Measurements from ENCODE around the gene RAPGEF1. TPM values are rescaled to one million over a fixed set of nuclear protein-coding genes. Genes with fewer than 3 reads are reported as not detected.
A peak's percentile ranks its signal among the peaks of the same experiment; 100 is the strongest.
"Not testable (repeated sequence)": the region's sequence is repeated elsewhere in the genome, so short reads cannot be mapped to it uniquely, and the experiment has no call there.

RAPGEF1 gene
- total RNA-seq, 2 donors from 2014 or later, result 170 to 175 TPM

- no peaks in the 10 kb centered on the region for H3K9me3 Mint-ChIP-seq
- peak overlapping the region in 1 of 2 donors; percentile 37 for H3K4me3 Mint-ChIP-seq
- no peak for DNase-seq
- peak overlapping the region; percentile 78 for H3K27ac Mint-ChIP-seq
- peaks cover 6 to 10% of the 10 kb centered on the region in 2 donors for H3K36me3 Mint-ChIP-seq (ENCODE audit: insufficient read depth in 2 of 2)
- peaks cover 93% of the 10 kb centered on the region for H3K4me1 Mint-ChIP-seq (ENCODE audit: low read depth)
- no peak for ATAC-seq (replicated peaks in 1 of 2)
- H3K27me3 Mint-ChIP-seq (ENCODE audit: low read depth), result no peaks in the 10 kb centered on the region
These were observed 79.1 kb downstream of the RAPGEF1 start for GRCh38 chr9:131660466-131661405.

- peaks cover 92% of the 10 kb centered on the region for H3K4me1 Mint-ChIP-seq (ENCODE audit: low read depth)
- DNase-seq (peak; percentile 67 to 71), ATAC-seq (replicated peaks in 1 of 2) (peak; percentile 73 to 80)
- H3K4me3 Mint-ChIP-seq, result peak overlapping the region; percentile 73 to 80
- peak overlapping the region; percentile 96 for H3K27ac Mint-ChIP-seq
- no peaks in the 10 kb centered on the region for H3K9me3 Mint-ChIP-seq
- H3K27me3 Mint-ChIP-seq (ENCODE audit: low read depth), result no peaks in the 10 kb centered on the region
- H3K36me3 Mint-ChIP-seq (ENCODE audit: insufficient read depth in 2 of 2), result peaks cover 6 to 10% of the 10 kb centered on the region in 2 donors
These were observed 81.3 kb downstream of the RAPGEF1 start for GRCh38 chr9:131658377-131659129.

- Mint-ChIP-seq H3K27me3 (ENCODE audit: low read depth) (no peaks in the 10 kb centered on the region), H3K9me3 (no peaks in the 10 kb centered on the region), H3K36me3 (ENCODE audit: insufficient read depth in 2 of 2) (peaks cover 5 to 6% of the 10 kb centered on the region in 2 donors), H3K4me3 (peak overlapping the region; percentile 73 to 80), H3K27ac (peak overlapping the region; percentile 96), H3K4me1 (ENCODE audit: low read depth) (peaks cover 93% of the 10 kb centered on the region)
- DNase-seq, result no peak
- ATAC-seq (replicated peaks in 1 of 2), result no peak
These were observed 81.9 kb downstream of the RAPGEF1 start for GRCh38 chr9:131657940-131658339.

- Mint-ChIP-seq H3K27ac (peak overlapping the region; percentile 96), H3K36me3 (ENCODE audit: insufficient read depth in 2 of 2) (peaks cover 5 to 6% of the 10 kb centered on the region in 2 donors), H3K4me3 (peak overlapping the region; percentile 73 to 81), H3K9me3 (no peaks in the 10 kb centered on the region), H3K27me3 (ENCODE audit: low read depth) (no peaks in the 10 kb centered on the region), H3K4me1 (ENCODE audit: low read depth) (peaks cover 93% of the 10 kb centered on the region)
- DNase-seq (peak in 1 of 2 donors; percentile 61), ATAC-seq (replicated peaks in 1 of 2) (peak in 1 of 2 donors; percentile 21)
These were observed 82.4 kb downstream of the RAPGEF1 start for GRCh38 chr9:131657456-131657855.

- DNase-seq (no peak), ATAC-seq (replicated peaks in 1 of 2) (peak; percentile 52 to 58)
- Mint-ChIP-seq H3K27ac (peak overlapping the region; percentile 87), H3K4me3 (peak overlapping the region; percentile 66 to 81), H3K27me3 (ENCODE audit: low read depth) (no peaks in the 10 kb centered on the region), H3K4me1 (ENCODE audit: low read depth) (peaks cover 90% of the 10 kb centered on the region), H3K36me3 (ENCODE audit: insufficient read depth in 2 of 2) (peaks cover 5 to 6% of the 10 kb centered on the region in 2 donors), H3K9me3 (no peaks in the 10 kb centered on the region)
These were observed 82.9 kb downstream of the RAPGEF1 start for GRCh38 chr9:131657037-131657377.

GRCh38 chr9:131656356-131657036 lies 83.4 kb downstream of the RAPGEF1 start:
- no peaks in the 10 kb centered on the region for H3K9me3 Mint-ChIP-seq
- DNase-seq (peak; percentile 76 to 78), ATAC-seq (replicated peaks in 1 of 2) (peak; percentile 67 to 69)
- H3K36me3 Mint-ChIP-seq (ENCODE audit: insufficient read depth in 2 of 2), result peaks cover 5 to 6% of the 10 kb centered on the region in 2 donors
- peak overlapping the region; percentile 87 for H3K27ac Mint-ChIP-seq
- no peaks in the 10 kb centered on the region for H3K27me3 Mint-ChIP-seq (ENCODE audit: low read depth)
- H3K4me1 Mint-ChIP-seq (ENCODE audit: low read depth), result peaks cover 91% of the 10 kb centered on the region
- H3K4me3 Mint-ChIP-seq, result peak overlapping the region; percentile 66 to 81

- Mint-ChIP-seq H3K27ac (peak overlapping the region; percentile 78), H3K36me3 (ENCODE audit: insufficient read depth in 2 of 2) (peaks cover 12 to 17% of the 10 kb centered on the region in 2 donors), H3K4me1 (ENCODE audit: low read depth) (peaks cover 90% of the 10 kb centered on the region)
- not testable (repeated sequence) for H3K9me3 Mint-ChIP-seq; DNase-seq; H3K4me3 Mint-ChIP-seq; ATAC-seq (replicated peaks in 1 of 2); H3K27me3 Mint-ChIP-seq (ENCODE audit: low read depth)
These were observed 85.5 kb downstream of the RAPGEF1 start for GRCh38 chr9:131654369-131654768.

GRCh38 chr9:131651599-131651998 lies 88.3 kb downstream of the RAPGEF1 start:
- Mint-ChIP-seq H3K4me3 (peak overlapping the region; percentile 5 to 78), H3K9me3 (no peaks in the 10 kb centered on the region), H3K36me3 (ENCODE audit: insufficient read depth in 2 of 2) (peaks cover 15 to 16% of the 10 kb centered on the region in 2 donors), H3K27me3 (ENCODE audit: low read depth) (no peaks in the 10 kb centered on the region), H3K4me1 (ENCODE audit: low read depth) (peaks cover 62% of the 10 kb centered on the region), H3K27ac (peak overlapping the region; percentile 92)
- DNase-seq (no peak), ATAC-seq (replicated peaks in 1 of 2) (peak; percentile 84 to 86)

- Mint-ChIP-seq H3K4me3 (peak overlapping the region; percentile 5 to 78), H3K27me3 (ENCODE audit: low read depth) (no peaks in the 10 kb centered on the region), H3K9me3 (no peaks in the 10 kb centered on the region), H3K27ac (peak overlapping the region; percentile 92), H3K36me3 (ENCODE audit: insufficient read depth in 2 of 2) (peaks cover 13% of the 10 kb centered on the region in 2 donors), H3K4me1 (ENCODE audit: low read depth) (peaks cover 59% of the 10 kb centered on the region)
- DNase-seq, result peak in 1 of 2 donors; percentile 44
- peak; percentile 62 to 68 for ATAC-seq (replicated peaks in 1 of 2)
These were observed 88.7 kb downstream of the RAPGEF1 start for GRCh38 chr9:131651160-131651559.

- Mint-ChIP-seq H3K4me1 (ENCODE audit: low read depth) (peaks cover 59% of the 10 kb centered on the region), H3K9me3 (no peaks in the 10 kb centered on the region), H3K27ac (peak overlapping the region; percentile 92), H3K4me3 (peak overlapping the region in 1 of 2 donors; percentile 69), H3K36me3 (ENCODE audit: insufficient read depth in 2 of 2) (peaks cover 11% of the 10 kb centered on the region in 2 donors), H3K27me3 (ENCODE audit: low read depth) (no peaks in the 10 kb centered on the region)
- ATAC-seq (replicated peaks in 1 of 2) (no peak), DNase-seq (no peak)
These were observed 89.6 kb downstream of the RAPGEF1 start for GRCh38 chr9:131650254-131650653.

GRCh38 chr9:131649646-131650045 lies 90.2 kb downstream of the RAPGEF1 start:
- Mint-ChIP-seq H3K4me3 (no peak overlapping the region), H3K9me3 (no peaks in the 10 kb centered on the region), H3K36me3 (ENCODE audit: insufficient read depth in 2 of 2) (peaks cover 11% of the 10 kb centered on the region in 2 donors), H3K27ac (peak overlapping the region; percentile 73), H3K27me3 (ENCODE audit: low read depth) (no peaks in the 10 kb centered on the region), H3K4me1 (ENCODE audit: low read depth) (peaks cover 59% of the 10 kb centered on the region)
- no peak for DNase-seq
- no peak for ATAC-seq (replicated peaks in 1 of 2)

GRCh38 chr9:131645078-131645776 lies 94.6 kb downstream of the RAPGEF1 start:
- peak overlapping the region; percentile 53 to 75 for H3K4me3 Mint-ChIP-seq
- DNase-seq, result peak; percentile 49 to 53
- peaks cover 58% of the 10 kb centered on the region for H3K4me1 Mint-ChIP-seq (ENCODE audit: low read depth)
- peak; percentile 75 to 81 for ATAC-seq (replicated peaks in 1 of 2)
- H3K36me3 Mint-ChIP-seq (ENCODE audit: insufficient read depth in 2 of 2), result peaks cover 16% of the 10 kb centered on the region in 2 donors
- H3K9me3 Mint-ChIP-seq, result no peaks in the 10 kb centered on the region
- H3K27me3 Mint-ChIP-seq (ENCODE audit: low read depth), result no peaks in the 10 kb centered on the region
- H3K27ac Mint-ChIP-seq, result peak overlapping the region; percentile 77
